ENCODE measurements around the gene TMCC2. TPM values are rescaled to one million over a fixed set of nuclear protein-coding genes. Genes with fewer than 3 reads are reported as not detected.

Gene TMCC2
- total and polyA plus RNA-seq, 3 donors from 2014 or later, result 8.5 to 14.7 (median 12.1) TPM

DNA sequence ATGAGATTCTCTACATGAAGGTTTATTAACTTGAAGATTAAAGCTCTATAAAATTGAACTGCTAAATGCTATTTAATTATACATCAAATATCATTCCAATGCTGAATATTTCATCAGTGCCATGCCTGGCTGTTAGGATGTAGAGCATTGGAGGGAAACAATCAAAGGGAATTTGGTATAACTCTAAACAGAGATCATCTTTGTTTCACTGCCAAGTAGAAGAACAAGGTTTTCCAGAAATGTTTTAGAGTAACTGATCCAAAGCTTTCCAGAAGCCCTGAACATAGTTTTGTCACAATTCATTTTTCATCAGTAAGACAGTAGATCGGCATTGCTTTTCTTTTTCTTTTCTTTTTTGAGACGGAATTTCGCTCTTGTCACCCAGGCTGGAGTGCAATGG, 10.3 kb upstream of the TMCC2 start:
- 66 to 93% methylated on average over 3 of the region's 3 CpGs for WGBS, 2 donors
- Histone ChIP-seq H3K27ac (no peak overlapping the region), H3K27me3 (no peaks in the 10 kb centered on the region), H3K4me1 (no peaks in the 10 kb centered on the region), H3K9me3 (no peaks in the 10 kb centered on the region), H3K36me3 (ENCODE audit: low read depth, missing control alignments) (no peaks in the 10 kb centered on the region), H3K4me3 (no peak overlapping the region)
- no peak for DNase-seq
- intact Hi-C loops (cut with DNase I; ENCODE audit: low total_unique reads), result no loop called here
- TF ChIP-seq, protein P1, sequence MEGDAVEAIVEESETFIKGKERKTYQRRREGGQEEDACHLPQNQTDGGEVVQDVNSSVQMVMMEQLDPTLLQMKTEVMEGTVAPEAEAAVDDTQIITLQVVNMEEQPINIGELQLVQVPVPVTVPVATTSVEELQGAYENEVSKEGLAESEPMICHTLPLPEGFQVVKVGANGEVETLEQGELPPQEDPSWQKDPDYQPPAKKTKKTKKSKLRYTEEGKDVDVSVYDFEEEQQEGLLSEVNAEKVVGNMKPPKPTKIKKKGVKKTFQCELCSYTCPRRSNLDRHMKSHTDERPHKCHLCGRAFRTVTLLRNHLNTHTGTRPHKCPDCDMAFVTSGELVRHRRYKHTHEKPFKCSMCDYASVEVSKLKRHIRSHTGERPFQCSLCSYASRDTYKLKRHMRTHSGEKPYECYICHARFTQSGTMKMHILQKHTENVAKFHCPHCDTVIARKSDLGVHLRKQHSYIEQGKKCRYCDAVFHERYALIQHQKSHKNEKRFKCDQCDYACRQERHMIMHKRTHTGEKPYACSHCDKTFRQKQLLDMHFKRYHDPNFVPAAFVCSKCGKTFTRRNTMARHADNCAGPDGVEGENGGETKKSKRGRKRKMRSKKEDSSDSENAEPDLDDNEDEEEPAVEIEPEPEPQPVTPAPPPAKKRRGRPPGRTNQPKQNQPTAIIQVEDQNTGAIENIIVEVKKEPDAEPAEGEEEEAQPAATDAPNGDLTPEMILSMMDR (IDR thresholded peaks at IDR 0.05), result no peak
- no peak for TF ChIP-seq POLR2A (IDR thresholded peaks at IDR 0.05)

DNA sequence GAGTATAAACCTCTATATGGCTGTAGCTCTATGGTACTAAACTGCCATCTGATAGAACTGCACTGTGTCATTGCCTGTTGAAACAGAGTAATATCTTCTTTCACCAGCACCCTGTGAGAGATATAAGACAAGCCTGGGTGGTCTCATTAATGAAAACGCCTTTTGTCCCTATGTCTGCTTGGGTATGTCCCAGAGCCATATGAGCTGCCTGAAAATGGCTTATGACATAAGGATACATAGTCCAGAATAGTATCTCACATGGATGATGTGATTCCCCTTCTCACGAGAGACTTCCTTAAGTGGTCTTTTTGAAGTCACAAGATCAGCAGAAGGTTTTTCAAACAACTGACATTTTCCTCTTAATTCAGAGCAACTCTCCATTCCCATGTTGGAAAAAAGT, 7.3 kb upstream of the TMCC2 start:
- Histone ChIP-seq H3K27ac (no peak overlapping the region), H3K27me3 (no peaks in the 10 kb centered on the region), H3K36me3 (ENCODE audit: low read depth, missing control alignments) (no peaks in the 10 kb centered on the region), H3K9me3 (no peaks in the 10 kb centered on the region), H3K4me3 (no peak overlapping the region), H3K4me1 (no peaks in the 10 kb centered on the region)
- 63 to 75% methylated on average over 2 of the region's 2 CpGs for WGBS, 2 donors
- DNase-seq, result no peak
- TF ChIP-seq, protein P1 (IDR thresholded peaks at IDR 0.05), result no peak
- no peak for TF ChIP-seq POLR2A (IDR thresholded peaks at IDR 0.05)
- intact Hi-C loops (cut with DNase I; ENCODE audit: low total_unique reads), result no loop called here

DNA sequence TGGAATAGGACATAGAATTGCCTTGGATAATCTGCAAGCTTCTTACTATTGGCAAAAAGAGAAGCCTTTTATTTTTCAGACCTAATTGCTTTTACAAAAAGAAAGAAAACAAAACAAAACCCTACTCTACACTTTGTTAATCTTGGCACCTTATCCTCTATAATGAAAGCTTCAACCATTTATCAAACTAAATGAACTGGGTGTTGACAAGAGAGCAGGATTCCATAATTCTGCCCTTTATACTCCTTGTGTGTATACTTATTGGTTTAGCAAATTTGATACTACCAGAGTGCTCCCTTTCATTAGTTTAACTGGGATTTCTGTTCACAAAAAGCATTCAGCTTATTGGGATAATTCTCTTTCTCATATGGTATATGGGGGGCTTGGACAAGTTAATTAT, 3.0 kb upstream of the TMCC2 start:
- Histone ChIP-seq H3K4me3 (no peak overlapping the region), H3K27ac (no peak overlapping the region), H3K4me1 (peaks cover 2% of the 10 kb centered on the region), H3K27me3 (no peaks in the 10 kb centered on the region), H3K9me3 (no peaks in the 10 kb centered on the region), H3K36me3 (ENCODE audit: low read depth, missing control alignments) (no peaks in the 10 kb centered on the region)
- DNase-seq, result no peak
- intact Hi-C loops (cut with DNase I; ENCODE audit: low total_unique reads), result no loop called here
- TF ChIP-seq, protein P1 (IDR thresholded peaks at IDR 0.05), result no peak
- TF ChIP-seq POLR2A (IDR thresholded peaks at IDR 0.05), result no peak

DNA sequence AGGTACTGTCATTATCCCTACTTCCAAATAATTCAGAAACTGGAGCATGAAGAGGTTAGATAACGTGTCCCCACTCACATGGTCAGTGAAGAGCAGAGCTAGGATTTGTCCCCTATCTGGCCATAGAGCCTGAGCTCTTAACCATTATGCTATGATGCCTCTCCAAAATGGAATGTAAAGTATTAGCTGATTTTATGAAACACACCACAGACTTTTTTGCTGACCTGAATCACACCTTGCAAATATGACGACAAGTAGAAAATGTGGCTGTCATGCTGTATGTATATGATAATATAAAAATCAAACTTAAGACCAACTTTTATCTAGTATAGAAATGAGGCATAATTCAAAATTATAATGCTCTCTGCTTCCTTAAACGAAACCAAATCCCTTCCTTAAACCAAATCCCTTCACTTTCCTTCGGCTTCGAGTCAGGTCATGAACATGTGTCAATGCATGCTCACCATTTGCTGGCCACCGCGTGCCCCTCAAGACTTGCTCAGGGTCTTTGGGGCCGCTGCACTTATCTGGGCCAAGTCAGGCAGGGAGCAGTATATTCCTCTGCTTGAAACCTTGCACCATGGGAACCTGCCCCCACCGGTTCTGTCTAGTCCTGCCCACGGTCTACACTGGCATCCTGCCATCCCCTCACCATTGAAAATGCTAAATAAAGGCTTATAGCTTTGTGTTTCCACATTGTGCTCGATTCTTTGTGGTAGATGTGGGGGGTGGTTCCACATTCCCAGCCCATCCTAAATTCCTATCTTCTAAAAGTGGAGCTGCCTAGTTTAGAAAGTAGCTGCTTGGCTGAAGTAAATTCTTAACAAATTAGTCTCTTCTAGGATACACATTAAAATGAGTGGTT, 1.6 kb upstream of the TMCC2 start:
- 56% methylated on average over 11 of the region's 11 CpGs for WGBS, 2 donors
- intact Hi-C loops (cut with DNase I; ENCODE audit: low total_unique reads), result no loop called here
- DNase-seq, result no peak

More for the DNA sequence above, 1.6 kb upstream of the TMCC2 start:
- TF ChIP-seq, protein P1 (IDR thresholded peaks at IDR 0.05), result no peak
- TF ChIP-seq POLR2A (IDR thresholded peaks at IDR 0.05), result no peak
- Histone ChIP-seq H3K36me3 (ENCODE audit: low read depth, missing control alignments) (no peaks in the 10 kb centered on the region), H3K4me3 (no peak overlapping the region), H3K27me3 (no peaks in the 10 kb centered on the region), H3K9me3 (no peaks in the 10 kb centered on the region), H3K27ac (no peak overlapping the region), H3K4me1 (peaks cover 7% of the 10 kb centered on the region)

All from testis (tissue), 3 donors.